HepG2 (cell line): ENCODE data around the gene XPO1. TPM values are rescaled to one million over a fixed set of nuclear protein-coding genes. Genes with fewer than 3 reads are reported as not detected.

Experiments used
- CCAR2 ChIP-seq: fragments of 200-400 bp; formaldehyde crosslinking; optimal IDR thresholded peaks from 2 replicates; pipeline ENCODE3; 2018; ENCODE audit warnings: low read depth, mild to moderate bottlenecking, low read length, moderate library complexity
- CHD4 ChIP-seq: fragments of 200-600 bp; sonication (generic); IDR thresholded peaks from 2 replicates; pipeline ENCODE4 v1.7.0; 2017; ENCODE audit warnings: mild to moderate bottlenecking, low read length, borderline replicate concordance
- CREB1 ChIP-seq, 2 experiments: fragments of 450-650 bp in 1 of 2; IDR thresholded peaks; 2 replicates each; pipeline ENCODE4 v1.6.1; 2016 to 2017; ENCODE audit warnings: control low read depth in 1 of 2, mild to moderate bottlenecking in 1 of 2, missing compliant biosample characterization in 1 of 2, missing genetic modification characterization in 1 of 2
- HNF4G ChIP-seq, 2 experiments: sonication (generic) in 1 of 2; formaldehyde crosslinking in 1 of 2; IDR thresholded peaks; 2 replicates each; pipeline versions ENCODE4 v1.4.0 to v1.6.1; 2011 to 2020; ENCODE audit warnings: borderline replicate concordance in 2 of 2, low read depth in 2 of 2, mild to moderate bottlenecking in 2 of 2, low read length in 1 of 2, missing genetic modification reagents in 1 of 2, moderate library complexity in 1 of 2
- HNRNPH1 ChIP-seq: fragments of 200-400 bp; formaldehyde crosslinking; optimal IDR thresholded peaks from 2 replicates; pipeline ENCODE3; 2017; ENCODE audit warnings: mild to moderate bottlenecking, low read depth, low read length
- KAT2B ChIP-seq: fragments of 150-350 bp; IDR thresholded peaks from 2 replicates; pipeline ENCODE4 v1.6.1; 2014; ENCODE audit warnings: low read depth, low read length, borderline replicate concordance
- KDM3A ChIP-seq: IDR thresholded peaks from 2 replicates; pipeline ENCODE4 v1.6.1; 2018; ENCODE audit warnings: low read depth, missing compliant biosample characterization
- KMT2A ChIP-seq: sonication (generic); formaldehyde crosslinking; IDR thresholded peaks from 2 replicates; pipeline ENCODE4 v1.4.0; 2020; ENCODE audit warnings: missing genetic modification reagents
- MAFG ChIP-seq: sonication (generic); formaldehyde crosslinking; IDR thresholded peaks from 2 replicates; pipeline ENCODE4 v1.5.1; 2020; ENCODE audit warnings: mild to moderate bottlenecking, missing genetic modification reagents
- MIER2 ChIP-seq: IDR thresholded peaks from 2 replicates; pipeline ENCODE4 v1.6.1; 2016; ENCODE audit warnings: missing biosample characterization, missing genetic modification reagents
- NBN ChIP-seq: fragments of 450-650 bp; conservative IDR thresholded peaks from 2 replicates; pipeline ENCODE4 v1.6.1; 2017
- NR3C1 ChIP-seq: sonication (generic); formaldehyde crosslinking; IDR thresholded peaks from 2 replicates; pipeline ENCODE4 v1.4.0; 2020; ENCODE audit warnings: missing genetic modification reagents
- SCMH1 ChIP-seq: sonication (generic); formaldehyde crosslinking; IDR thresholded peaks from 2 replicates; pipeline ENCODE4 v1.9.0; 2021; ENCODE audit warnings: missing genetic modification reagents, mild to moderate bottlenecking, borderline replicate concordance
- SNAPC4 ChIP-seq: sonication (generic); formaldehyde crosslinking; IDR thresholded peaks from 2 replicates; pipeline ENCODE4 v1.4.0; 2020; ENCODE audit warnings: mild to moderate bottlenecking, missing genetic modification reagents
- ZBTB42 ChIP-seq: sonication (generic); formaldehyde crosslinking; IDR thresholded peaks from 2 replicates; pipeline ENCODE4 v1.5.0; 2020; ENCODE audit warnings: mild to moderate bottlenecking, missing genetic modification reagents
- ZFP90 ChIP-seq: sonication (generic); formaldehyde crosslinking; IDR thresholded peaks from 2 replicates; pipeline ENCODE4 v1.8.0; 2022; ENCODE audit warnings: missing genetic modification reagents, mild to moderate bottlenecking, inconsistent platforms, borderline replicate concordance
- ZNF224 ChIP-seq: sonication (generic); formaldehyde crosslinking; IDR thresholded peaks from 2 replicates; pipeline ENCODE4 v1.5.0; 2020; ENCODE audit warnings: mild to moderate bottlenecking, missing genetic modification reagents
- ZNF382 ChIP-seq: sonication (generic); formaldehyde crosslinking; IDR thresholded peaks from 2 replicates; pipeline ENCODE4 v1.5.0; 2020; ENCODE audit warnings: missing genetic modification reagents, mild to moderate bottlenecking, borderline replicate concordance
- ZNF580 ChIP-seq: IDR thresholded peaks from 2 replicates; pipeline ENCODE4 v1.6.1; 2016; ENCODE audit warnings: low read depth, borderline replicate concordance
- ZNF703 ChIP-seq: sonication (generic); formaldehyde crosslinking; IDR thresholded peaks from 2 replicates; pipeline ENCODE4 v1.5.1; 2020; ENCODE audit warnings: missing genetic modification reagents, mild to moderate bottlenecking, moderate library complexity, borderline replicate concordance
- ZSCAN22 ChIP-seq: sonication (generic); formaldehyde crosslinking; IDR thresholded peaks from 2 replicates; pipeline ENCODE4 v1.4.0; 2020; ENCODE audit warnings: mild to moderate bottlenecking, missing genetic modification reagents
- ZXDC ChIP-seq: sonication (generic); formaldehyde crosslinking; IDR thresholded peaks from 2 replicates; pipeline ENCODE4 v1.5.0; 2020; ENCODE audit warnings: mild to moderate bottlenecking, missing genetic modification reagents
- polyA plus RNA-seq, 8 experiments: library from polyadenylated mRNA; depleted of rRNA in 3 of 8; stranded (reverse) in 7 of 8; unstranded in 1 of 8; fragments of >200 nt; fragmentation: Illumina TruSeq in 4 of 8; extraction: Trizol in 4 of 8; gene quantifications; 2 replicates each; pipeline versions ENCODE4 v1.2.1 to v1.2.3, GENCODE V29; 2011 to 2016; ENCODE audit warnings: low read depth in 4 of 8, missing spikeins in 1 of 8, mixed read lengths in 1 of 8; ENCODE audit not compliant: insufficient read depth in 1 of 8
- total RNA-seq, 5 experiments: library from RNA; depleted of rRNA; stranded (reverse); fragments of >200 nt; fragmentation: Illumina TruSeq; extraction: Trizol; gene quantifications; 2 replicates each; pipeline ENCODE4 v1.2.3, GENCODE V29; 2016; ENCODE audit warnings: low read depth in 1 of 5

XPO1 gene
- total and polyA plus RNA-seq, 2 of the 13 experiments (the other 11 are each of a cell fraction or from before 2014, with no cell fraction given), result 67.4 to 212 TPM

GRCh38 chr2:61538200-61538919 lies at the start of gene XPO1 (continued):
- TF ChIP-seq CCAR2, result no peak
- TF ChIP-seq KMT2A, result peak; percentile 65
- TF ChIP-seq ZNF224, result peak; percentile 71; the same call in 1 of the 2 replicates
- no peak for TF ChIP-seq NBN
- TF ChIP-seq KAT2B, result no peak
- peak; percentile 46; the same call in 1 of the 2 replicates for TF ChIP-seq ZNF580 (CRISPR knock-in tag)
- TF ChIP-seq ZSCAN22, result no peak
- TF ChIP-seq CHD4, result no peak
- TF ChIP-seq ZNF382, result no peak
- peak; percentile 48; the same call in 1 of the 2 replicates for TF ChIP-seq ZBTB42
- no peak for TF ChIP-seq MAFG (CRISPR knock-in tag)
- TF ChIP-seq NR3C1 (CRISPR knock-in tag), result no peak
- TF ChIP-seq MIER2, result no peak
- TF ChIP-seq CREB1 (IDR thresholded peaks at IDR 0.05), result peak; percentile 82
- TF ChIP-seq CREB1 (CRISPR knock-in tag; IDR thresholded peaks at IDR 0.05), result peak; percentile 92
- peak; percentile 63; the same call in 1 of the 2 replicates for TF ChIP-seq SNAPC4
- TF ChIP-seq ZXDC, result no peak
- no peak for TF ChIP-seq HNF4G (IDR thresholded peaks at IDR 0.05; ENCODE audit: borderline replicate concordance, low read depth, low read length)
- TF ChIP-seq HNF4G (CRISPR knock-in tag; IDR thresholded peaks at IDR 0.05; ENCODE audit: borderline replicate concordance, low read depth), result no peak
- TF ChIP-seq ZNF703 (CRISPR knock-in tag), result no peak; the same call in 1 of the 2 replicates
- TF ChIP-seq SCMH1 (CRISPR knock-in tag), result no peak
- peak; percentile 74; the same call in 1 of the 2 replicates for TF ChIP-seq ZFP90 (CRISPR knock-in tag)
- no peak for TF ChIP-seq HNRNPH1
- peak; percentile 67; the same call in 1 of the 2 replicates for TF ChIP-seq KDM3A (CRISPR knock-in tag)
